Measurements from ENCODE around the gene PPP1CB. TPM values are rescaled to one million over a fixed set of nuclear protein-coding genes. Genes with fewer than 3 reads are reported as not detected.
"Not testable (repeated sequence)": the region's sequence is repeated elsewhere in the genome, so short reads cannot be mapped to it uniquely, and the experiment has no call there.

Gene PPP1CB
- total RNA-seq, 2 experiments from 2014 or later, result 225 to 241 TPM

- CTCF ChIA-PET, result interaction anchor here (0.7 kb wide), 1 partner anchor 48 kb away, joined by 3 read pairs; no protein-coding TSS in a partner anchor
- POLR2A ChIA-PET, result no interaction called here
Observed at GRCh38 chr2:28736034-28736433, 15.6 kb upstream of the PPP1CB start.

GRCh38 chr2:28737655-28738054 is 14.0 kb upstream of the PPP1CB start:
- CTCF ChIA-PET, result no interaction called here

GRCh38 chr2:28742619-28743018 is 9.0 kb upstream of the PPP1CB start:
- POLR2A ChIA-PET, result not testable (repeated sequence)
- CTCF ChIA-PET, result interaction anchor here (1.5 kb wide), 1 partner anchor 149 kb away, joined by 3 read pairs; no protein-coding TSS in a partner anchor

More at GRCh38 chr2:28737655-28738054, 14.0 kb upstream of the PPP1CB start:
- POLR2A ChIA-PET, result no interaction called here

DNA sequence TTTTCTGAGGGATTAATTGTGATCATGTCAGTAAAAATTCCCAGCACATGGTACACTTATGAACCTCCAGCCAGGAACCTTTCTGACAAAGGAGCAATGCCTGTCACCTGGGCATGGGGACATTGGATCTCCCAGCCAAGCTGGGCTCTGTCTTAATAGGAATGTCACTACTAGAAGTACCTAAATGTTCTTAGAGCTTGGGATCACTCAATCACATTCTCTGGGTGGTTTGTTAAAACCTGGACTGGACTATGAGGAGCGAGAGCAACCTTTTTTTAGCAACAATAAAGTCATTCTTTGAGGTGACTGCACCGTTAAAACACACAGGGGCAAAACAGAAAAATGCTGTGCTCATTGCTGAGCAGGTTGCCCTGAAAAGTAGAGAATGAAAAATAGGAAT is 6.4 kb upstream of the PPP1CB start:
- ChIA-PET CTCF (no interaction called here), POLR2A (no interaction called here)

DNA sequence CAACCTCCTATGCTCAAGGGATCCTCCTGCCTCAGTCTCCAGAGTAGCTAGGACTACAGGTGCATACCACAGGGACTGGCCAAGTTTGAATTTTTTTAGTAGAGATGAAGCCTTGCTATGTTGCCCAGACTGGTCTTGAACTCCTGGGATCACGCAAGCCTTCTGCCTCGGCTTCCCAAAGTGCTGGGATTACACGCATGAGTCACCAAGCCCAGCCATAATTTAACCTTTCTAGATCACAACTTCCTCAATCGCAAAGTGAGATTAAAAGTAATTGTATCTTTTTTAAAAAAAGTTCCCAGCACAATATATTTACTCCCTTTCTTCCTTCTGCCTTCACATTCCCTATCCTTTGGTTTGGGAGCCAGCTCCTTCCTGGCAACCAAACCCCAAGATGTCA is 5.8 kb upstream of the PPP1CB start:
- POLR2A ChIA-PET, result no interaction called here

GRCh38 chr2:28746429-28747111 is 5.1 kb upstream of the PPP1CB start:
- ChIA-PET CTCF (interaction anchor here (0.6 to 1.7 kb wide), 2 partner anchors 33 to 179 kb away, joined by 4 to 5 read pairs; no protein-coding TSS in a partner anchor), POLR2A (no interaction called here)

More for the DNA sequence above, 5.8 kb upstream of the PPP1CB start:
- CTCF ChIA-PET, result no interaction called here

GRCh38 chr2:28747714-28748113 is 3.9 kb upstream of the PPP1CB start:
- ChIA-PET CTCF (interaction anchor here (1.7 to 3.3 kb wide), 2 partner anchors 153 to 180 kb away, joined by 5 to 13 read pairs; no protein-coding TSS in a partner anchor), POLR2A (interaction anchor here (0.6 kb wide), 1 partner anchor 14 kb away, joined by 3 read pairs; no protein-coding TSS in a partner anchor)

DNA sequence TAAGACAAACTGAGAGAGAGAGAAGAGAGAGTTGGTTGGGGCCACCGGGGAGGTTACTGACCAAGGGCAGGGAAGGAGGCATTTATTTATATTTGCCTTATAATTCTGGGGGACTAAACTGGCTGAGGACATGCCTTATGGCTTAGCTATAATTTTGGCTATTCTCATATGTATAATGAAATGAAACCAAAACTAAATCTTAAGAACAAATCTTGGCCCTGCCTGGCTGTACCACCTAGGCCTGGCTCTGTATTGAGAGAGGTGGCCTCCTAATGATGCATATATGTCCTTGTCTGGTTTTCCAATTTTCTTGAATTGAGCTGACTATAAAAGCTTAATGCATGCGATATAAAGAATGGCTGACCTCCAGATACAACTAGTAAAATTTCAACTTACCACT is 3.5 kb upstream of the PPP1CB start:
- CTCF ChIA-PET, result interaction anchor here (1.7 to 3.3 kb wide), 2 partner anchors 154 to 181 kb away, joined by 5 to 13 read pairs; no protein-coding TSS in a partner anchor
- POLR2A ChIA-PET, result interaction anchor here (0.6 kb wide), 1 partner anchor 15 kb away, joined by 3 read pairs; no protein-coding TSS in a partner anchor

DNA sequence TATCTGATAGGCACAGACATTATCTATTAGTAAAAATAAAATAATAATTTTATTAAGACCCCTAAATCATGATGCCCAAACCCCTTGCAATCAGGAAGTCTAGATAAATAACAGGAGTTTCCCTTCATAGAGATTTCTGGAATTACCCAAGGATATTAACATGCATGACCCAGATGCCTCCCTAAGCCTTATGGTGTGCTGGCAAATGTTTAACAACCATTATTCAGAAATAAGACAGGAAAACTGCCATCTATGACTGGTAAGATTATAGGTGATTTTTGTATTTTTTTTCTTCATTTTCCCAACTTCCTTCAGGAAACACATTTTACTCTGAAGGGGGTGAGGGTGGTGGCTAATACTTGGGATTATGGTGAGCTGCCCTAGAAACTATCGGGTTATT is 2.7 kb upstream of the PPP1CB start:
- POLR2A ChIA-PET, result no interaction called here

GRCh38 chr2:28749526-28749925 is 2.1 kb upstream of the PPP1CB start:
- ChIA-PET CTCF (interaction anchor here (3.3 kb wide), 1 partner anchor 155 kb away, joined by 13 read pairs; no protein-coding TSS in a partner anchor), POLR2A (no interaction called here)

More for the DNA sequence above, 2.7 kb upstream of the PPP1CB start:
- CTCF ChIA-PET, result interaction anchor here (3.3 kb wide), 1 partner anchor 155 kb away, joined by 13 read pairs; no protein-coding TSS in a partner anchor

GRCh38 chr2:28750316-28751251 is 1.0 kb upstream of the PPP1CB start:
- ChIA-PET POLR2A (interaction anchor here (0.6 to 1.8 kb wide), 4 partner anchors 119 to 146 kb away, joined by 4 to 8 read pairs (median 4); partner anchors contain the start of gene TRMT61B), CTCF (interaction anchor here (1.3 to 3.3 kb wide), 4 partner anchors 11 to 156 kb away, joined by 3 to 13 read pairs (median 8); no protein-coding TSS in a partner anchor)

DNA sequence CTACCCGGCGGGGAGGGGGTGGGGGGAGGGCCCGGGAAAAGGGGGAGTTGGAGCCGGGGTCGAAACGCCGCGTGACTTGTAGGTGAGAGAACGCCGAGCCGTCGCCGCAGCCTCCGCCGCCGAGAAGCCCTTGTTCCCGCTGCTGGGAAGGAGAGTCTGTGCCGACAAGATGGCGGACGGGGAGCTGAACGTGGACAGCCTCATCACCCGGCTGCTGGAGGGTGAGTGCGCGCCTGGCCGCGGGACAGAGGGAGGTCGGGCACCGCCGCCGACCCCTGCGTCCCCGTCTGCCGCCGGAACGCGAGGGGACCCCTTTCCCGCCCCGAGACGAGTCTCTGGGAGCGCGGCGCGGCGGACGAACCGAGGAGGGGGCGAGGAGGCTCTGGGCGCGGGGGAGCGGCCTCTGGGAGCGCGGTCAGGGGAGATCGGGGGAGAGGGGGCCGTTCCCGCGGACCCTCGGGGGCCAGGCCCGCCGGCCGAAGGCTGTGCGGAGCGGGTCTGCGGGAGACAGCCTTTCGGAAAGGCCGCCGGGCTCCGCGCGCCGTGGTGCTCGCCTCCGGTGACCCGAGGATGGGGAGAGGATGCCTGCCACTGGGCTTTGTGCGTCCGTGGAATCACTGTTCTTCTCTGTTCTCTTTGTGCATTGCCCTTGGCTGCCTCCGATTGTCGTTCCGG is 463 bp downstream of the PPP1CB start:
- CTCF ChIA-PET, result interaction anchor here (1.0 to 2.2 kb wide), 3 partner anchors 10 to 157 kb away, joined by 3 to 10 read pairs (median 7); no protein-coding TSS in a partner anchor
- POLR2A ChIA-PET, result interaction anchor here (0.6 to 1.8 kb wide), 12 partner anchors 10 to 862 kb away, joined by 3 to 8 read pairs (median 4); partner anchors contain the start of gene TRMT61B

DNA sequence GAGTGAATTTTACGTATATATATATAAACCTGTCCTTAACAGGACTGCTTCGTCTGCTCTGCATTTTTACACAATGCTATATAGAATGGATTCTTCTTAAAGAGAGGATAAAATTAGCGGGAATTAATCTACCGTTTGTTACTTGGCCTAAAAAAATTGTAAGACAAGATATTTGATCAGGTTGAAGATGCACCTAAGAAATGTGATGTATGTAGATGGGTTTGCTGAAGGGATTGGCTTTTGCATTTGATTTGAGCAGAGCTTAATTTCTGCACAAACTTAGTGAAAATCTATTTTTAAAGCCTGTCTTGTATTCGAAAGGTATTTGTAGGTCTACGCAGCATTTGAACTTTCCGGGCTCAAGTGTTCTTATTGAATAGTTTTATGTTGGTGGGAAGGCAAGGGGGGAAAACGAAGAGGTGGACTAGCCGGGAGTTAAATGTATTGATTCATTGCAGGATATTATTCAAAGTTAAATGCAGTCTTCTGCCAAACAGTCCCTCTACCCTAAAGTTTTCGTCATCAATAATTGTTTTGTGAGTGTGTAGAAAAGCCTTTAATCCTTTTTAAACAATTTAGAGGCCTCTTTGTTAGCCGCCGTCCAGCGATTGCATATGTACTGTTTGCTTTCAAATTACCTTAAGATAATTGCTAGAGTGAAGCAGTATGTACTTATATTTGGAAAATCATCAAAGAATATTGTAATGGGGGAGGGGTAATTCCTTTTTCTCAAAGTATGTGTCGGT is 1.2 kb downstream of the PPP1CB start:
- ChIA-PET POLR2A (interaction anchor here (1.0 to 1.8 kb wide), 6 partner anchors 9 to 205 kb away, joined by 4 to 8 read pairs (median 5); partner anchors contain the start of gene TRMT61B), CTCF (interaction anchor here (1.0 to 2.2 kb wide), 2 partner anchors 9 to 128 kb away, joined by 3 to 7 read pairs; no protein-coding TSS in a partner anchor)

DNA sequence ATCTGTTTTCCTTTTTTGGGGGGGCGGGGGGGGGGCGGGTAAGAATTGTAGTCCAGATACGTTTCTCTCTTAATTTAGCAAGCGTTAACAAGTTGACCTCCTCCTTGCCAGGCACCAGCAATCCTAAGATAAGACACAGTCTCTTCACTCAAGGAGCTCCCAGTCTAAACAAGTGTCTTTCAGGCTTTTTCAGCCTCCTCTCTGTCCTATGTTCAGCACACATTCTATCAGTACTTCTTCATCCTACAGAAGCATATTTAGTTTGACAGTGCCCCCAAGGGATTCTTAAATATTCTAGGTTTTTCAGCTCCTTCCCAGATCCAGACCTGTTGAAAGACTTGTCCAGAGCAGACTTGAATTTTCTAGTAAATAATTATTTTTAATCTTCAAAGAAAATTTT is 2.7 kb downstream of the PPP1CB start:
- POLR2A ChIA-PET, result interaction anchor here (0.6 to 1.2 kb wide), 2 partner anchors 61 to 160 kb away, joined by 3 read pairs; no protein-coding TSS in a partner anchor
- CTCF ChIA-PET, result interaction anchor here (2.0 kb wide), 1 partner anchor 160 kb away, joined by 9 read pairs; no protein-coding TSS in a partner anchor

- ChIA-PET POLR2A (no interaction called here), CTCF (interaction anchor here (2.0 kb wide), 1 partner anchor 161 kb away, joined by 9 read pairs; no protein-coding TSS in a partner anchor)
Observed at GRCh38 chr2:28755421-28755820, 3.8 kb downstream of the PPP1CB start.

GRCh38 chr2:28758459-28758858 is 6.8 kb downstream of the PPP1CB start:
- CTCF ChIA-PET, result no interaction called here
- POLR2A ChIA-PET, result no interaction called here

DNA sequence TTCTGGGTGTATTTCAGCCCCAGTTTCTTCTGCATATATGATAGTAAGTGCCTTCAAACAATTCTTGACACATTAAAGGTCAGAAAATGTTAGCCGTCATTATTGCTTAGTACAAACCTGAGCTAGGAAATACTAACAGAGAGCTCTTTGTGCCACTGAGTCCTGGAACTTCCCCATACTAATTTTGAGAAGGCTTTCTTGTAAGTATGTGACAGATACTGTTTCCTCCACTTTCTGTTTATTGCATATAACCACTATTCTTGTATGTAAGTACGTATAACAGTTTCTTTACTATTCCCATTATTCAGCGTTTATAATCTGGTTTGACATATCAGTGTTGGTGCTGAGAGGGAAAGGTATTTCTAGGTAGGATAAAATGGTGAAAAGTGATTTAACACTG is 9.8 kb downstream of the PPP1CB start:
- ChIA-PET CTCF (interaction anchor here (2.7 kb wide), 1 partner anchor 10 kb away, joined by 7 read pairs; the partner anchor contains the start of gene PPP1CB), POLR2A (interaction anchor here (1.9 kb wide), 1 partner anchor 9 kb away, joined by 5 read pairs; the partner anchor contains the start of gene PPP1CB)

All from activated CD8-positive, alpha-beta memory T cell treated with anti-CD3 and anti-CD28 coated beads for 36 hours (primary cell).